Uterus (tissue), 2 donors: Measurements from ENCODE around the gene TCAP.

Experiments used
- CTCF ChIP-seq, 4 experiments: fragments of 200-600 bp in 2 of 4; fragments of 450-650 bp in 2 of 4; sonication (generic) in 2 of 4; IDR thresholded peaks; one replicate each; pipeline ENCODE4 v1.5.1; 2016 to 2019; ENCODE audit warnings: antibody characterized with exemption in 4 of 4, mild to moderate bottlenecking in 2 of 4, moderate library complexity in 1 of 4
- POLR2A ChIP-seq, 2 donors: fragments of 450-650 bp; IDR thresholded peaks; one replicate each; pipeline ENCODE4 v1.6.1; 2016; ENCODE audit warnings: antibody characterized with exemption in 2 of 2, mild to moderate bottlenecking in 1 of 2, moderate library complexity in 1 of 2

DNA sequence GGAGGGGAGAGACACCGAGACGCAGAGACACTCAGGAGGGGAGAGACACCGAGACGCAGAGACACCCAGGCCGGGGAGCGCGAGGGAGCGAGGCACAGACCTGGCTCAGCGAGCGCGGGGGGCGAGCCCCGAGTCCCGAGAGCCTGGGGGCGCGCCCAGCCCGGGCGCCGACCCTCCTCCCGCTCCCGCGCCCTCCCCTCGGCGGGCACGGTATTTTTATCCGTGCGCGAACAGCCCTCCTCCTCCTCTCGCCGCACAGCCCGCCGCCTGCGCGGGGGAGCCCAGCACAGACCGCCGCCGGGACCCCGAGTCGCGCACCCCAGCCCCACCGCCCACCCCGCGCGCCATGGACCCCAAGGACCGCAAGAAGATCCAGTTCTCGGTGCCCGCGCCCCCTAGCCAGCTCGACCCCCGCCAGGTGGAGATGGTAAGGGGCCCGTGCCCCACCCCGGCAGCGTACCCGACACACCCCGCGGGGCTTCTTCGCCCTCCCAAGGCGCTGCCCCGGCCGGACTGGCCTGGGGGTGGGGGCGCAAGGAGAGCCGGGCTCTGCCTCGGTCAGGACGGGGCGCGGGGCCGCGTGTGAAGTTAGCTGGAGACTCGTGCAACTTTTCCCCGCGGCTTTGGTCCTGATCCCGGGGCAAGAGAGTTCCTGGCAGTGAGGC lies 38.0 kb upstream of the TCAP start:
- TF ChIP-seq CTCF (IDR thresholded peaks at IDR 0.05) (no peak), POLR2A (IDR thresholded peaks at IDR 0.05) (no peak)
